AG08395 (cell line): ENCODE measurements around the gene ILDR1.
A peak's percentile ranks its signal among the peaks of the same experiment; 100 is the strongest.

Experiments used
- DNase-seq: peaks from one replicate; pipeline ENCODE4 v3.0.0; 2012; ENCODE audit warnings: mixed read lengths, low spot score

ILDR1 gene

GRCh38 chr3:122019493-122019892 lies 2.6 kb downstream of the ILDR1 start:
- DNase-seq, result no peak

- DNase-seq, result no peak
Observed at GRCh38 chr3:122014741-122015140, 7.3 kb downstream of the ILDR1 start.

- DNase-seq, result no peak
Observed at GRCh38 chr3:122013448-122013925, 8.6 kb downstream of the ILDR1 start.

GRCh38 chr3:122012821-122013220 lies 9.2 kb downstream of the ILDR1 start:
- no peak for DNase-seq

- DNase-seq, result no peak
Observed at GRCh38 chr3:122011396-122011795, 10.7 kb downstream of the ILDR1 start.

- no peak for DNase-seq
Observed at GRCh38 chr3:122010506-122010905, 11.5 kb downstream of the ILDR1 start.

GRCh38 chr3:122008166-122008565 lies 13.9 kb downstream of the ILDR1 start:
- DNase-seq, result no peak

GRCh38 chr3:122006267-122006666 lies 15.8 kb downstream of the ILDR1 start:
- no peak for DNase-seq

- DNase-seq, result no peak
Observed at GRCh38 chr3:122004991-122005565, 17.0 kb downstream of the ILDR1 start.

GRCh38 chr3:122004107-122004506 lies 17.9 kb downstream of the ILDR1 start:
- no peak for DNase-seq

- DNase-seq, result no peak
Observed at GRCh38 chr3:122003606-122004005, 18.4 kb downstream of the ILDR1 start.

GRCh38 chr3:122003112-122003511 lies 18.9 kb downstream of the ILDR1 start:
- DNase-seq, result no peak

GRCh38 chr3:122002611-122003010 lies 19.4 kb downstream of the ILDR1 start:
- DNase-seq, result no peak

- no peak for DNase-seq
Observed at GRCh38 chr3:122001892-122002291, 20.2 kb downstream of the ILDR1 start.

GRCh38 chr3:122000936-122001605 lies 21.0 kb downstream of the ILDR1 start:
- peak; percentile 23 for DNase-seq

- no peak for DNase-seq
Observed at GRCh38 chr3:121999931-122000330, 22.1 kb downstream of the ILDR1 start.

GRCh38 chr3:121998611-121999473 lies 23.2 kb downstream of the ILDR1 start:
- no peak for DNase-seq

GRCh38 chr3:121998030-121998580 lies 23.9 kb downstream of the ILDR1 start:
- DNase-seq, result peak; percentile 44

GRCh38 chr3:121997372-121997771 lies 24.7 kb downstream of the ILDR1 start:
- DNase-seq, result no peak

GRCh38 chr3:121996441-121996840 lies 25.6 kb downstream of the ILDR1 start:
- no peak for DNase-seq

- DNase-seq, result peak; percentile 62
Observed at GRCh38 chr3:121995161-121996137, 26.6 kb downstream of the ILDR1 start.
